IMR-90 (cell line): Measurements from ENCODE around the gene GTF2H3. TPM values are rescaled to one million over a fixed set of nuclear protein-coding genes. Genes with fewer than 3 reads are reported as not detected.

Source experiments
- ATAC-seq: fragments of 200-7000 bp; cut with Tn5 transposase; 2 replicates; pipeline ENCODE4 v1.9.1; 2020; ENCODE audit warnings: low read depth, mild to moderate bottlenecking, moderate library complexity
- BruUV-seq: library from RNA; stranded (reverse); fragments of 400-500 nt; replicated peaks from 2 replicates; lab custom pipeline; 2021; lab: Mats Ljungman, UMichigan
- CTCF ChIA-PET: fragments of 300-600 bp; formaldehyde crosslinking; extraction: SDS; loops from one replicate; lab custom pipeline; 2021; ENCODE audit warnings: antibody characterized with exemption; lab: Yijun Ruan, JAX
- POLR2A ChIA-PET: fragments of 300-600 bp; sonication (Branson Sonifier 250); formaldehyde crosslinking; loops from one replicate; lab custom pipeline; 2022; ENCODE audit warnings: antibody characterized with exemption; ENCODE audit not compliant: unreplicated experiment; lab: Charles Lee
- DNase-seq: peaks from one replicate; pipeline ENCODE4 v3.0.0; 2013
- H2AFZ ChIP-seq: replicated peaks from 2 replicates; pipeline ENCODE3; 2013; ENCODE audit warnings: low read length, mild to moderate bottlenecking; ENCODE audit not compliant: poor library complexity
- H2AK5ac ChIP-seq: 2 replicates; pipeline ENCODE4 v1.6.1; 2013; ENCODE audit warnings: low read depth, low read length, inconsistent platforms
- H2AK9ac ChIP-seq: replicated peaks from 2 replicates; pipeline ENCODE3; 2013; ENCODE audit warnings: mild to moderate bottlenecking, low read depth, low read length, moderate library complexity; ENCODE audit not compliant: poor library complexity
- H2BK120ac ChIP-seq: 2 replicates; pipeline ENCODE4 v1.6.1; 2013; ENCODE audit warnings: low read depth, low read length, inconsistent platforms
- H2BK15ac ChIP-seq: 3 replicates; pipeline ENCODE4 v1.6.1; 2013; ENCODE audit warnings: low read depth, low read length, inconsistent platforms
- H2BK20ac ChIP-seq: 2 replicates; pipeline ENCODE4 v1.6.1; 2013; ENCODE audit warnings: low read depth, mild to moderate bottlenecking, inconsistent platforms, low read length, moderate library complexity
- H2BK5ac ChIP-seq: 2 replicates; pipeline ENCODE4 v1.6.1; 2013; ENCODE audit warnings: mild to moderate bottlenecking, low read depth, low read length, inconsistent platforms; ENCODE audit not compliant: poor library complexity, severe bottlenecking
- H3K14ac ChIP-seq: replicated peaks from 2 replicates; pipeline ENCODE4 v1.6.1; 2013; ENCODE audit warnings: low read depth, low read length, inconsistent platforms
- H3K18ac ChIP-seq: 2 replicates; pipeline ENCODE4 v1.6.1; 2013; ENCODE audit warnings: low read depth, low read length, control low read depth
- H3K23ac ChIP-seq: 2 replicates; pipeline ENCODE4 v1.6.1; 2013; ENCODE audit warnings: low read depth, low read length, inconsistent platforms
- H3K27ac ChIP-seq: 2 replicates; pipeline ENCODE4 v1.5.1; 2013; ENCODE audit warnings: mild to moderate bottlenecking, control low read depth, low read length; ENCODE audit not compliant: insufficient read depth
- H3K27me3 ChIP-seq: 2 replicates; pipeline ENCODE4 v1.6.1; 2013; ENCODE audit warnings: low read length; ENCODE audit not compliant: control insufficient read depth, insufficient read depth
- H3K36me3 ChIP-seq: 2 replicates; pipeline ENCODE4 v1.6.1; 2013; ENCODE audit warnings: low read length, mixed read lengths; ENCODE audit not compliant: control insufficient read depth, insufficient read depth
- H3K4ac ChIP-seq: 2 replicates; pipeline ENCODE4 v1.6.1; 2013; ENCODE audit warnings: low read depth, low read length, inconsistent platforms
- H3K4me1 ChIP-seq: 2 replicates; pipeline ENCODE4 v1.6.1; 2013; ENCODE audit warnings: low read length, mixed read lengths; ENCODE audit not compliant: control insufficient read depth, insufficient read depth
- H3K4me2 ChIP-seq: 2 replicates; pipeline ENCODE4 v1.6.1; 2013; ENCODE audit warnings: low read depth, mild to moderate bottlenecking, control low read depth, low read length, moderate library complexity
- H3K4me3 ChIP-seq: 2 replicates; pipeline ENCODE4 v1.5.1; 2013; ENCODE audit warnings: low read depth, mild to moderate bottlenecking, control low read depth, low read length, moderate library complexity; ENCODE audit not compliant: insufficient read depth
- H3K56ac ChIP-seq: 2 replicates; pipeline ENCODE4 v1.6.1; 2013; ENCODE audit warnings: low read length, inconsistent platforms; ENCODE audit not compliant: insufficient read depth; ENCODE audit errors: extremely low read depth
- H3K79me1 ChIP-seq, 2 experiments: 2 replicates each; pipeline ENCODE4 v1.6.1; 2013; ENCODE audit warnings: low read length in 2 of 2, inconsistent platforms in 1 of 2, low read depth in 1 of 2
- H3K9ac ChIP-seq: 2 replicates; pipeline ENCODE4 v1.6.1; 2013; ENCODE audit warnings: low read depth, low read length, control low read depth
- H3K9me1 ChIP-seq: 2 replicates; pipeline ENCODE4 v1.6.1; 2013; ENCODE audit warnings: low read length, inconsistent platforms; ENCODE audit not compliant: insufficient read depth
- H3K9me3 ChIP-seq: 2 replicates; pipeline ENCODE4 v1.6.1; 2013; ENCODE audit warnings: low read length; ENCODE audit not compliant: control insufficient read depth, insufficient read depth
- H4K20me1 ChIP-seq: 2 replicates; pipeline ENCODE4 v1.6.1; 2013; ENCODE audit warnings: low read length, inconsistent platforms; ENCODE audit not compliant: insufficient read depth
- H4K5ac ChIP-seq: 2 replicates; pipeline ENCODE4 v1.6.1; 2013; ENCODE audit warnings: mild to moderate bottlenecking, low read depth, low read length, control low read depth
- H4K8ac ChIP-seq, 2 experiments: 2 replicates each; pipeline ENCODE4 v1.6.1; 2013; ENCODE audit warnings: low read depth in 2 of 2, low read length in 2 of 2, control low read depth in 1 of 2, inconsistent platforms in 1 of 2
- H4K91ac ChIP-seq: 2 replicates; pipeline ENCODE4 v1.6.1; 2013; ENCODE audit warnings: low read depth, low read length, inconsistent platforms; ENCODE audit not compliant: insufficient read depth
- CTCF ChIP-seq: conservative IDR thresholded peaks from 2 replicates; pipeline ENCODE4 v1.5.1; 2012; ENCODE audit warnings: mild to moderate bottlenecking, low read depth, low read length, improper control_type of control experiment
- NFE2L2 ChIP-seq: fragments of 150-350 bp; IDR thresholded peaks from 2 replicates; pipeline ENCODE4 v1.6.1; 2016; ENCODE audit warnings: low read depth, mild to moderate bottlenecking, low read length
- SMC3 ChIP-seq: fragments of 150-350 bp; IDR thresholded peaks from 2 replicates; pipeline ENCODE4 v1.6.1; 2016; ENCODE audit warnings: low read depth, mild to moderate bottlenecking, antibody characterized with exemption, low read length, moderate library complexity
- WGBS, 2 experiments: methylation state at CpG; one replicate each; pipeline versions ENCODE4 v1.1.5 to v1.1.7; 2013; ENCODE audit warnings: missing lambda C conversion rate in 2 of 2; ENCODE audit not compliant: insufficient read length in 1 of 2; ENCODE audit errors: extremely low coverage in 2 of 2; 5-methylcytosine and 5-hydroxymethylcytosine counted together
- dilution Hi-C: fragments of 300-500 bp; cut with HindIII; formaldehyde crosslinking; loops from one replicate; pipeline ENCODE4 v1.14.3; 2018; ENCODE audit warnings: low sequenced_read_pairs; ENCODE audit not compliant: unreplicated experiment
- in situ Hi-C: fragments of 300-500 bp; cut with MboI; formaldehyde crosslinking; loops from 3 replicates; pipeline ENCODE4 v1.14.3; 2019; ENCODE audit warnings: low sequenced_read_pairs, inconsistent platforms, mixed read lengths
- intact Hi-C: fragments of 100-400 bp; cut with micrococcal nuclease; formaldehyde crosslinking; loops from 2 replicates; pipeline ENCODE4 v1.10.0; 2022
- polyA plus RNA-seq, 3 experiments: library from polyadenylated mRNA; depleted of rRNA; stranded (reverse); fragments of >200 nt; gene quantifications; 2 replicates each; pipeline ENCODE4 v1.2.3, GENCODE V29; 2012; ENCODE audit warnings: low replicate concordance in 1 of 3
- total RNA-seq: library from RNA; depleted of rRNA; stranded (reverse); fragments of >200 nt; gene quantifications from 2 replicates; pipeline ENCODE4 v1.2.3, GENCODE V29; 2012

Gene GTF2H3
- total and polyA plus RNA-seq, 2 of the 4 experiments (the other 2 are of a cell fraction) = 22.2 to 80.3 TPM

- Histone ChIP-seq H4K8ac (no peak overlapping the region), H3K9me3 (no peaks in the 10 kb centered on the region), H4K91ac (no peak overlapping the region), H3K27ac (no peak overlapping the region), H2BK120ac (no peak overlapping the region), H4K5ac (no peak overlapping the region), H2AK5ac (no peak overlapping the region), H3K27me3 (no peaks in the 10 kb centered on the region), H2AK9ac (no peak overlapping the region), H2AFZ (no peak overlapping the region), H3K36me3 (peaks cover 37% of the 10 kb centered on the region), H2BK5ac (no peak overlapping the region), H3K18ac (no peak overlapping the region), H3K9ac (no peak overlapping the region), H3K4me2 (no peak overlapping the region), H2BK20ac (no peak overlapping the region), H3K4ac (no peak overlapping the region), H2BK15ac (no peak overlapping the region), H3K23ac (no peak overlapping the region), H3K4me1 (no peaks in the 10 kb centered on the region), H3K79me1 (peaks cover 7 to 19% of the 10 kb centered on the region in 2 experiments; a peak in 3 of 4 replicates), H3K56ac (no peak overlapping the region), H4K20me1 (no peaks in the 10 kb centered on the region), H3K4me3 (no peak overlapping the region), H3K14ac (no peak overlapping the region), H3K9me1 (no peaks in the 10 kb centered on the region)
- ATAC-seq (no peak), DNase-seq (no peak)
- intact Hi-C loops = no loop called here
- dilution Hi-C loops = no loop called here
- ChIA-PET POLR2A (no interaction called here), CTCF (no interaction called here)
- 100% methylated on average over 1 of the region's 7 CpGs; no CpG with 5 or more reads in 1 of the 2 experiments for WGBS, 2 experiments
- in situ Hi-C loops = no loop called here
- BruUV-seq = no TSS peak
- TF ChIP-seq SMC3 (no peak), NFE2L2 (no peak), CTCF (no peak)
These were observed 10.3 kb downstream of the GTF2H3 start for GRCh38 chr12:123643911-123644310.
